GM19328 (cell line): ENCODE results near the gene TUT4.

ENCODE experiments used
- ATAC-seq: cut with Tn5 transposase; IDR thresholded peaks from one replicate; pipeline ENCODE4 v1.9.1; 2021; ENCODE audit warnings: mild to moderate bottlenecking, moderate library complexity; ENCODE audit not compliant: unreplicated experiment

Gene TUT4

DNA sequence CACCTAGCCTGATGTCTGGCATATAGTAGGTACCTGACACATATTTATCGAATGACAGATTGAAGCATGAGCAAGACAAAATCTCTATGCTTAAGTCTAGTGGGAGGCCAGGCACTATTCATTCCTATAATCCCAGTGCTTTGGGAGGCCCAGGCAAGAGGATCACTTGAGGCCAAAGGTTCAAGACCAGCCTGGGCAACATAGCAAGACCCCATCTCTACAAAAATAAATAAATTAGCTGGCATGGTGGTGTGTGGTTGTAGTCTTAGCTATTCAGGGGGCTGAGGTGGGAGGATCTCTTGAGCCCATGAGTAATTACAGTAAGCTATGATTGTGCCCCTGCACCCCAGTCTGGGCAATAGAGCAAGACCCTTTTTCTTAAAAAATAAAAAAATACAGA lies 23.2 kb upstream of the TUT4 start:
- no peak for ATAC-seq

GRCh38 chr1:52574594-52574993 lies 21.7 kb upstream of the TUT4 start:
- no peak for ATAC-seq

- ATAC-seq, result no peak
These were observed 19.5 kb upstream of the TUT4 start for GRCh38 chr1:52572387-52572786.

DNA sequence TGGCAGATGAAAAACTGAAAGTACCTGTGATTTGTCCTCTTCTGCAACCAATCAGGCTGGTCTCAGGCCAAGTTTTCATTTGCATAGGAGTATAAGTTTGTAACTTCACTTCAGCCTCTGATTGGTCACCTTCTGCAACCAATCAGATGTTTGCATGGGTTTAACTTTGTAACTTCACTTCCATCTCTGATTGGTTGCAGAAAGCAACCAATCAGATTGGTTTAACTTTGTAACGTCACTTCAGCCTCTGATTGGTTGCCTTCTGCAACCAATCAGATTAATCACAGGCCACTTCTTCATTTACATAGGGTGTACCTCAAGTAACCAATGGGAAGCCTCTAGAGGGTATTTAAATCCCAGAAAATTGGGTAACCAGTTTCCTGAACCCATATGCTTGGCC lies 18.9 kb upstream of the TUT4 start:
- ATAC-seq, result no peak

- ATAC-seq, result no peak
These were observed 16.7 kb upstream of the TUT4 start for GRCh38 chr1:52569449-52570210.

DNA sequence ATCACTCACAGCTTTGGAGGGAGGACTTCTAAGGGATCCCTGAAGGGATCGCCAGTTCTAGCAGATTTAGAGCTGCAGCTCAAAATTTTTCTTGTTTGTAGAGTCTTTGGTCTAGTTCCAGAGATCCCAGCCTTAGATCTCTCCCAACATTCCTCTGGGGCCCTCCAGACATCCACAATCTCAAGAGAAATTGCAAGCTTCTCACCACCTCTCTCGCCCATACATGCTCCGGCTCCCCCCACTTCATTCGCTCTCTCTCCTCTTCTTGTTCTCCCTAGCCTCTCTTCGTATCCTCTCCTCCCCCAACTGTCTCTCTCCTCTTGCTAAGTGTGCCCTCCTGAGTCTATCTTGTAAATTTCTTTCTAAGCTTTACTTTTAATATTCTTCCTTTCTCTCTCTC lies 15.1 kb upstream of the TUT4 start:
- no peak for ATAC-seq

GRCh38 chr1:52562766-52563165 lies 9.9 kb upstream of the TUT4 start:
- ATAC-seq, result no peak

DNA sequence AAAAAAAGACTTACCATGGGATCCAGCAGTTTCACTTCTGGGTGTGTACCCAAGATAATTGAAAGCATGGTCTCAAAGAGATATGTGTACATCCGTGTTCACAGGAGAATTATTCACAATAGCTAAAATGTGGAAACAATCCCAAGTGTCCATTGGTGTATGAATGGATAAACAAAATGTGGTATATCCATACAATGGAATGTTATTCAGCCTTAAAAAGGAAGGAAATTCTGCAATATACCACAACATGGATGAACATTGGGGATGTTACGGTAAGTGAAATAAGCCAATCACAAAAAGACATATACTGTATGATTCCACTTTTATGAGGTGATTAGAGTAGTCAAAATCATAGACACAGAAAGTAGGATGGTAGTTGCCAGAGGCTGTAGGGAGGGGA lies 7.0 kb upstream of the TUT4 start:
- ATAC-seq, result no peak

DNA sequence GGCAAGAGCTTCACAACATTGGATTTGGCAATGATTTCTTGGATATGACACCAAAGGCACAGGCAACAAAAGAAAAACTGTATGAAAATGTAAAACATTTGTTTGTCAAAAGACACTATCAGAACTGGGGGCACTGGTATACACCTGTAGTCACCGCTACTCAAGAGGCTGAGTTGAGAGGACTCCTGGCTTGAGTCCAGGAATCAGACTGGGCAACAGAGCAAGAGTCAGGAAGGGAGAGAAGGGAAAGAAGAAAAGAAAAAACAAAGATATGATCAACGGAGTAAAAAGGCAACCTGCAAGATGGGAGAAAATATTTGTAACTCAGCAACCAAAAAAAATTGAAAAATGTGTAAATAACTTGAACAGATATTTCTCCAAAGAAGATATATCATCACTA lies 6.0 kb upstream of the TUT4 start:
- ATAC-seq, result no peak

DNA sequence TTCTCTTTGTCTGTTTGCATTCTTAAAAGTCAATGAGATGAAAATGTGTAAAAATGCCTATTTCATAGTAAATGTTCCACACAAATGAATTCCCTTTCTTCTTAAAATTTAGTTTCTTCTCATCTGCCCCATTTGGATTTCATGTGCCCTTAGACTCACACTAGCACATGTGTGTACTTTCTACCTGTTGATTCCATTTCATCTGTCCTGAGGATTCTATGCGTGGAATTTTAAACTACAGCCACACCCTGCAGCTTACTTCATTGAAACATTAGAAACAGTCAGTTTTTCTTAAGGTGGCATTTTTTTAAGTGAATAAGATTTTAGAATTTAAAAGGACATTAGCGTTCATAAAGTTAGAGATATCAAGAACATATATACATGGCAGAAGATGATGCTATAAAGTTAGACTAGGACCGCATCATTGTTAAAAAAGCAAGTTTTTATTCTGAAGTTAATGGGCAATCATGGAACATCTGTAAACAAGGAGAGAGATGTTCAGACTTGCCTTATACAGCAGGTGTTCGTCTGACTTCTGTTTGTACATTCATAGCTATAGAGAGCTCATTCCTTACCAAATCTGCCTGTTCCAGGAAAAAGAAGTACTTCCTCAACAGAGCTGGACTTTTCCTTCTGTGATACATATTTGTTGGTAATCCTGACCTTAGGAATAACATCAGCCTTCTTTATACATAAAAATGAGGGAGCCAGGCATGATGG lies 3.9 kb upstream of the TUT4 start:
- ATAC-seq, result no peak

DNA sequence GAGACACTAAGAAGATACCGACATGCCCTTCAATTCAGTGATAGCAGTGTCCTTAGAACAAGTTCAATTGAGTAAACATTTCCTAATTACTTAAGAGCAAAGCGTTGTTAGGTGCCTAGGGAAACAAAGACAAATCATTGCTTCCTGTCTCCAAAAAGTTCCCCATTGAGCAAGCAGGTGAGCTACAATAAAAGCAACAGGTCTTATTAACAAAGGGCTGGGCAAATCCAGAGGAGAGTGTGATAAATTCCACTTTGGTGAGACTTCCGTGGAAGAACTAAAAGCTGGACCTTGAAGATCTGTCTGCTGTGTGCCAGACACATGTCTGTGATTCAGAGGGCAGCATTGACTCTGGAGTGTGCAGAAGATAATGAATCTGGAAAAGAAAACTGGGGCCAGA lies 1.9 kb upstream of the TUT4 start:
- ATAC-seq, result no peak

DNA sequence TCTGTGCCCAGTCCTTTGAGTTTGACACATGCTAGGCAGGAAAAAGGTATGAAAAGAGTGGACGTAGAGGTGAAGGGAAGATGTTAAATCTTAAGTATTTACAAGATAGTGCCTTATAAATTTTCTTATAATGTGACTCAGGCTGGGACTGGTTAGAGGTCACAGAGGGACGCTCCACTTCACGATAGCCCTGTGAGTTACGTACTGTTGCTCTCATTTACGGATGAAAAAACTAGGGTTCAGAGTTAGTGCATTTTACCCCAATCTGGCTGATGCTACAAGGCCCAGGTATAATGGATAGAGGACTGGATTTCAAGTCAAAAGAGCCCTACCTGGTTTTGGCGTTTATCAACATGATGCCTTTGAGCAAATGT lies 1.4 kb upstream of the TUT4 start:
- no peak for ATAC-seq

- ATAC-seq, result peak; percentile 65
These were observed 722 bp upstream of the TUT4 start for GRCh38 chr1:52553362-52554266.

DNA sequence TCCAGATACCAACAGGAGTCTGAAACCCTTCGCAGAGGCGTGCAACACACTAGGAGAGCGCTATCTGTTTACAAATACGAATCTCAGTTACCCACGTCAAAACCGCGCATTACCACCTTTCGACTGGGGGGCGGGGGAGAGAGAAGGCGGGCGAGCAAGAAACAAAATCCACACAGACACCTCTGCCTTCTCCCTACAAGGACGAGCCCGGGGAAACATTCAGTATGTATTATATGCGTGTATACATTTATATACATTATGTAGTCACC lies 722 bp downstream of the TUT4 start:
- no peak for ATAC-seq

GRCh38 chr1:52551507-52552235 lies 1.2 kb downstream of the TUT4 start:
- ATAC-seq, result no peak

- ATAC-seq, result no peak
These were observed 2.4 kb downstream of the TUT4 start for GRCh38 chr1:52550447-52550846.

DNA sequence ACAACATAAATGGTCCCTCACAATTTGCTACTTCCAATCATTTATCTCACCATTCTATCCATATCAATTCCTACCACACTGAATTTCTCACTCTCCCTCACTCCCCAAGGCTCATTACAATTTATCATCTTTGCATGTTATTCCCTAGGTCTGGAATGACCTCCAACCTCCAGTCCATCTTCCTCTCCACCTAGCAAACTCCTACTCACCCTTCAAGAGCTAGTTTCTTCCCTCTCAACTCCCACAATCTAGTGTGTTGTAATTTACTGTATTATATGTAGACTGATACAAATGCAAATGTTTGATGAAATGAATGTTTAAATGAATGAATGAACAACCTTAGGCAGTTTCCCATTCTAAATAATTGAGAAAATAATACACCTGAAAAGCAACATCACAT lies 3.6 kb downstream of the TUT4 start:
- no peak for ATAC-seq

DNA sequence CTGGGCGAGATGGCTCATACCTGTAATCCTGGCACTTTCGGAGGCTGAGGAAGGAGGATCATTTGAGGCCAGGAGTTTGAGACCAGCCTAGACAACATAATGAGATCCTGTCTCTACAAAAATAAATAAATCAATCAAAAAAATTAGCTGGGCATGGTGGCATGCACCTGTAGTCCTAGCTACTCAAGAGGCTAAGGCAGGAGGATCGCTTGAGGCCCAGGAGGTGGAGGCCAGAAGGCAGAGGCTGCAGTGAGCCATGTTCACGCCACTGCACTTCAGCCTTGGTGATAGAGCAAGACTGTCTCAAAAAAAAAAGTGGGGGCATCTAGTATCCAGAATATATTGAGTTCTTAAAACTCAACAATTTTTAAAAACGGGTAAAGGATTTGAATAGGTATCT lies 6.0 kb downstream of the TUT4 start:
- no peak for ATAC-seq

DNA sequence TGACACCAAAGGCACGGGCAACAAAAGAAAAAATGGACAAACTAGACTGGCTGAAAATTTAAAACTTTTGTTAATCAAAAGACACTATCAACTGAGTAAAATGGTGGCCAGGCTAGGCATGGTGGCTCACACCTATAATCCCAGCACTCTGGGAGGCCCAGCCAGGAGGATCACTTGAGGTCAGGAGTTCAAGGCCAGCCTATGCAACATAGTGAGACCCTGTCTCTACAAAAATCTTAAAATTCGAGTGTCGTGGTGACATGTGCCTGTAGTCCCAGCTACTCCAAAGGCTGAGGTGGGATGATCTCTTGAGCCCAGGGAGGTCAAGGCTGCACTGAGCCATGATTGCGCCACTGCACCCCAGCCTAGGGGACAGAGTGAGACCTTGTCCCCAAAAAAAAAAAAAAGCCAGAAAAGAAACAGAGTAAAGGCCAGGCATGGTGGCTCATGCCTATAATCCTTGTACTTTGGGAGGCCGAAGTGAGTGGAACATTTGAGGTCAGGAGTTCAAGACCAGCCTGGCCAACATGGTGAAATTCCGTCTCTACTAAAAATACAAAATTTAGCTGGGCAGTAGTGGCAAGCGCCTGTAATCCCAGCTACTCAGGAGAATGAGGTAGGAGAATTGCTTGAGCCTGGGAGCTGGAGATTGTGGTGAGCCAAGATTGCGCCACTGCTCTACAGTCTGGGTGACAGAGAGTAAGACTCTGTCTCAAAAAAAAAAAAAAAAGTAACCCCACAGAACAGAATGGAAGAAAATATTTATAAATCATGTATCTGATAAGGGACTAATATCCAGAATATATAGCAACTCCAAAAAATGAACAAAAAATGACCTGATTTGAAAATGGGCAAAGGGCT lies 8.0 kb downstream of the TUT4 start:
- no peak for ATAC-seq

DNA sequence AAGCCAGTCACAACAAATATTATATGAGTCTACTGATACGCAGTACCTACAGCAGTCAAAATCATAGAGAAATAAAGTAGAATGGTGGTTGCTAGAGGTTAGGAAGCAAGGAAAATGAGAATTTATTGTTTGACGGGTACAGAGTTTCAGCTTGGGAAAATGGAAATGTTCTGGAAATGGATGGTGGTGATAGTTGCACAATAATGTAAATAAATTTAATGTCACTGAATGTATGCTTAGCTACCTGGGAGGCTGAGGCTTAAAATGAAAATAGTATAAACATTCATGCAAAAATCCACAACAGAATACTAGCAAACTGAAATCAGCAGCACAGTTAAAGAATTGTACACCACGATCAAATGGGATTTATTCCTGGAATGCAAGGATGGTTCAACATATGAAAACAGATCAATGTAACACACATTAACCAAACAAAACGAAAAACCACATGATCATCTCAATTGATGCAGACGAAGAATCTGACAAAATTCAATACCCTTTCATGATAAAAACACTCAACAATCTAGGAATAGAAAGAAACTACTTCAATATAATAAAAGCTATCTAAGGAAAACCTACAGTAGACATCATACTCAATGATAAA lies 10.7 kb downstream of the TUT4 start:
- ATAC-seq, result no peak
